Endothelial cell (in vitro differentiated cells): Measurements from ENCODE around the gene KLHL40. TPM values are rescaled to one million over a fixed set of nuclear protein-coding genes. Genes with fewer than 3 reads are reported as not detected.

Experiments
- DNase-seq: peaks from one replicate; pipeline ENCODE4 v3.0.0; 2021; ENCODE audit warnings: low spot score
- H3K27ac Mint-ChIP-seq: one replicate; pipeline ENCODE4 v1.8.0; 2021; ENCODE audit warnings: mixed read lengths, inconsistent platforms; ENCODE audit not compliant: unreplicated experiment
- H3K27me3 Mint-ChIP-seq: one replicate; pipeline ENCODE4 v1.8.0; 2021; ENCODE audit warnings: mild to moderate bottlenecking, moderate library complexity, mixed read lengths, inconsistent platforms; ENCODE audit not compliant: unreplicated experiment
- H3K36me3 Mint-ChIP-seq: one replicate; pipeline ENCODE4 v1.8.0; 2021; ENCODE audit warnings: mild to moderate bottlenecking, low read depth, mixed read lengths, inconsistent platforms; ENCODE audit not compliant: unreplicated experiment
- H3K4me1 Mint-ChIP-seq: one replicate; pipeline ENCODE4 v1.8.0; 2021; ENCODE audit warnings: mild to moderate bottlenecking, mixed read lengths, inconsistent platforms; ENCODE audit not compliant: unreplicated experiment
- H3K4me3 Mint-ChIP-seq: one replicate; pipeline ENCODE4 v1.8.0; 2021; ENCODE audit warnings: mild to moderate bottlenecking, mixed read lengths, inconsistent platforms; ENCODE audit not compliant: unreplicated experiment
- H3K9me3 Mint-ChIP-seq: one replicate; pipeline ENCODE4 v1.8.0; 2021; ENCODE audit warnings: mixed read lengths, inconsistent platforms; ENCODE audit not compliant: unreplicated experiment
- CTCF ChIP-seq: fragments of 200-600 bp; sonication (generic); IDR thresholded peaks from one replicate; pipeline ENCODE4 v1.5.0; 2021; ENCODE audit warnings: antibody characterized with exemption; ENCODE audit not compliant: unreplicated experiment
- total RNA-seq: library from RNA; stranded (reverse); fragmentation: NEBNext Ultra II Directional; extraction: Animal tissue kit (Norgen Biotek cat#: 25700); gene quantifications from one replicate; pipeline ENCODE4 v1.2.1, GENCODE V29; 2021; ENCODE audit not compliant: unreplicated experiment

The KLHL40 gene
- total RNA-seq, 1 donor from 2014 or later: not detected

- no peak for DNase-seq
- no peaks in the 10 kb centered on the region for H3K4me1 Mint-ChIP-seq
- no peak for TF ChIP-seq CTCF
- no peak overlapping the region for H3K4me3 Mint-ChIP-seq
- no peaks in the 10 kb centered on the region for H3K36me3 Mint-ChIP-seq
- no peak overlapping the region for H3K27ac Mint-ChIP-seq
- no peaks in the 10 kb centered on the region for H3K9me3 Mint-ChIP-seq
- H3K27me3 Mint-ChIP-seq: peaks cover 6% of the 10 kb centered on the region
Observed at GRCh38 chr3:42683875-42684598, 1.3 kb upstream of the KLHL40 start.

- no peak for TF ChIP-seq CTCF
- no peak overlapping the region for H3K4me3 Mint-ChIP-seq
- H3K27ac Mint-ChIP-seq: no peak overlapping the region
- H3K9me3 Mint-ChIP-seq: no peaks in the 10 kb centered on the region
- H3K27me3 Mint-ChIP-seq: peaks cover 8% of the 10 kb centered on the region
- H3K36me3 Mint-ChIP-seq: no peaks in the 10 kb centered on the region
- DNase-seq: no peak
- no peaks in the 10 kb centered on the region for H3K4me1 Mint-ChIP-seq
Observed at GRCh38 chr3:42684632-42685362, 540 bp upstream of the KLHL40 start.

GRCh38 chr3:42685891-42686820, 819 bp downstream of the KLHL40 start:
- no peaks in the 10 kb centered on the region for H3K4me1 Mint-ChIP-seq
- H3K27ac Mint-ChIP-seq: no peak overlapping the region
- TF ChIP-seq CTCF: no peak
- H3K4me3 Mint-ChIP-seq: no peak overlapping the region
- H3K36me3 Mint-ChIP-seq: no peaks in the 10 kb centered on the region
- no peaks in the 10 kb centered on the region for H3K9me3 Mint-ChIP-seq
- DNase-seq: no peak
- H3K27me3 Mint-ChIP-seq: peaks cover 8% of the 10 kb centered on the region

- Mint-ChIP-seq H3K27me3 (peaks cover 9% of the 10 kb centered on the region), H3K4me1 (no peaks in the 10 kb centered on the region), H3K36me3 (no peaks in the 10 kb centered on the region), H3K4me3 (no peak overlapping the region), H3K27ac (no peak overlapping the region), H3K9me3 (no peaks in the 10 kb centered on the region)
- no peak for DNase-seq
- TF ChIP-seq CTCF: no peak
Observed at GRCh38 chr3:42686832-42687650, 1.7 kb downstream of the KLHL40 start.
